Amygdala (tissue), 56 donors: ENCODE measurements around the gene BIRC3.
A peak's percentile ranks its signal among the peaks of the same experiment; 100 is the strongest.

Source experiments
- DNase-seq, 56 donors: peaks; one replicate each; lab custom pipeline; 2025; lab: John Stamatoyannopoulos, UW

BIRC3 gene

GRCh38 chr11:102317099-102317767 is at the start of gene BIRC3:
Gene BIRC3 (plus strand): TSS chr11:102317484. CDS start chr11:102324510, 7,026 bp downstream.
- DNase-seq, result peak in 39 of 56 donors; percentile 7 to 73 (median 33)

- no peak for DNase-seq
Measured at GRCh38 chr11:102267609-102268008, 49.7 kb upstream of the BIRC3 start.

GRCh38 chr11:102268083-102268984 is 49.0 kb upstream of the BIRC3 start:
- DNase-seq, result peak in 22 of 56 donors; percentile 5 to 79 (median 18)

- DNase-seq, result no peak
Measured at GRCh38 chr11:102268985-102269470, 48.3 kb upstream of the BIRC3 start.

- no peak for DNase-seq
Measured at GRCh38 chr11:102269927-102270326, 47.4 kb upstream of the BIRC3 start.

GRCh38 chr11:102272047-102272824 is 45.0 kb upstream of the BIRC3 start:
- DNase-seq, result no peak

GRCh38 chr11:102274628-102275027 is 42.7 kb upstream of the BIRC3 start:
- DNase-seq, result no peak

GRCh38 chr11:102276362-102276761 is 40.9 kb upstream of the BIRC3 start:
- peak in 3 of 56 donors; percentile 12 to 42 (median 24) for DNase-seq

- DNase-seq, result no peak
Measured at GRCh38 chr11:102276783-102277182, 40.5 kb upstream of the BIRC3 start.

GRCh38 chr11:102279641-102280170 is 37.6 kb upstream of the BIRC3 start:
- DNase-seq, result no peak

GRCh38 chr11:102280245-102280833 is 36.9 kb upstream of the BIRC3 start:
- DNase-seq, result no peak

- no peak for DNase-seq
Measured at GRCh38 chr11:102283116-102283485, 34.2 kb upstream of the BIRC3 start.

GRCh38 chr11:102284008-102284407 is 33.3 kb upstream of the BIRC3 start:
- DNase-seq, result no peak

- DNase-seq, result no peak
Measured at GRCh38 chr11:102286292-102286691, 31.0 kb upstream of the BIRC3 start.

GRCh38 chr11:102287964-102288724 is 29.1 kb upstream of the BIRC3 start:
- peak in 19 of 56 donors; percentile 5 to 44 (median 18) for DNase-seq

GRCh38 chr11:102288725-102289083 is 28.6 kb upstream of the BIRC3 start:
- no peak for DNase-seq

GRCh38 chr11:102289592-102289991 is 27.7 kb upstream of the BIRC3 start:
- no peak for DNase-seq

- DNase-seq, result no peak
Measured at GRCh38 chr11:102291831-102292230, 25.5 kb upstream of the BIRC3 start.

- no peak for DNase-seq
Measured at GRCh38 chr11:102292933-102293332, 24.4 kb upstream of the BIRC3 start.
